Mucosa of stomach (tissue), 1 donor: ENCODE results near the gene SNCB.
"Not testable (repeated sequence)": the region's sequence is repeated elsewhere in the genome, so short reads cannot be mapped to it uniquely, and the experiment has no call there.

Experiments
- H3K27me3 ChIP-seq: one replicate; pipeline ENCODE4 v1.7.0; 2013; ENCODE audit warnings: mild to moderate bottlenecking, low read length; ENCODE audit not compliant: control insufficient read depth, insufficient read depth
- H3K36me3 ChIP-seq: one replicate; pipeline ENCODE4 v1.7.0; 2013; ENCODE audit warnings: low read length; ENCODE audit not compliant: control insufficient read depth, insufficient read depth
- H3K4me1 ChIP-seq: one replicate; pipeline ENCODE4 v1.7.0; 2013; ENCODE audit warnings: mild to moderate bottlenecking, low read length; ENCODE audit not compliant: control insufficient read depth, insufficient read depth
- H3K4me3 ChIP-seq: one replicate; pipeline ENCODE4 v1.7.0; 2013; ENCODE audit warnings: low read length
- H3K9ac ChIP-seq: one replicate; pipeline ENCODE4 v1.7.0; 2013; ENCODE audit warnings: mild to moderate bottlenecking, low read length, moderate library complexity
- H3K9me3 ChIP-seq: one replicate; pipeline ENCODE4 v1.7.0; 2013; ENCODE audit warnings: mild to moderate bottlenecking, low read length, moderate library complexity; ENCODE audit not compliant: control insufficient read depth
- donor health status: Pancreatic carcinoma.

SNCB gene

GRCh38 chr5:176611435-176611834 is 18.9 kb downstream of the SNCB start:
- H3K4me3 ChIP-seq = no peak overlapping the region
- H3K9ac ChIP-seq = no peak overlapping the region
- peaks cover 37% of the 10 kb centered on the region for H3K27me3 ChIP-seq
- peaks cover 3% of the 10 kb centered on the region for H3K4me1 ChIP-seq
- no peaks in the 10 kb centered on the region for H3K9me3 ChIP-seq
- H3K36me3 ChIP-seq = no peaks in the 10 kb centered on the region

DNA sequence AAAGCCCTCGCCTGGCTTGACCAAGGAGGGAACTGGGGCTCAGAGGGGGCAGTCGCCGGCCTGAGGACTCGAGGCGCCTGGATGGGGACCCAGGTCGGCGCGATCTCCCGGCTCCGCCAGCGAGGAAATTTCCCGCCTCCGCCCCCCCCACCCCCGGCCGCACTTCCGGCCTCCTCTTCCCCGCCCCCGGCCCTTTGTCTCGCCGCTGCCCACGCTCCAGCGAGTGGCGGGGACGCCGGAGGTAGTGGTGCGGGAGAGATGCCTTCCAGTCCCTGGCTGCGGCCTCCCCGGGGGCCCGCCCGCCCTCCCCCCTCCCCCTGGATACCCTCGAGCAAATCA is 19.9 kb downstream of the SNCB start:
- Histone ChIP-seq H3K4me1 (peaks cover 3% of the 10 kb centered on the region), H3K4me3 (no peak overlapping the region), H3K27me3 (peaks cover 33% of the 10 kb centered on the region), H3K36me3 (no peaks in the 10 kb centered on the region), H3K9ac (no peak overlapping the region), H3K9me3 (no peaks in the 10 kb centered on the region)

DNA sequence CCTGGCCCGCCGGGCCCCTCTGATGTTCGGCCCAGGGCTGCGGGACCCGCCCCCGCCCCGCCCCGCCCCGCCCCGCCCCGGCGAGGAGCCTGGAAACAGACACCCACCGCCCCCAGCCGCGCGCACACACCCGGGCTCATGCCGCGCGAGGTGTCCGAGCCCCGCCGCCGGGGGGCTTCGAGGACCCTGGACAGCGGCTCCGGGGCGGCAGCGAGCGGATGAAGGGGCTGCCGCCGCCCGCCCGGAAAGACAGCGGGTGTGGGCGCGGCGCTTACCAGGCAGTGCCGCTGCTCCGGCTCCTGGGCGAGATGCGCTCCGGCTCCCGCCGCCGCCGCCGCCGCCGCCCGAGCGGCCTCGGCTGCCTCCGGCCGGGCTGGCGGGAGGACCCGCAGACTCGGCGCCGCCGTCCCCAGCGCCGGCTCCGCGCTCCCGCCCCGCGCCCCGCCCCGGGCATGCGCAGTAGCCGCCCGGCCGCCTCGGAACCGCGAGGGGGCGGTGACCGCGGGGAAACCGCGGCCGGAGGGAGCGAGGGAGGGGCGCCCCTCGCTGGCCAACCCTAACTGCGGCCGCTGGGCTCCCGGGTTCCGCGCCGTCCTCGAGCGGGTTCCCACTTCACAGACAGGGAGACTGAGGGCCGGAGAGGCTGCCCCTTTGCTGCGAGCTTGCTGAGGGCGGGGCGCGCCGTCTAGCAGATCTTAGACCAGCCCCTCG is 20.5 kb downstream of the SNCB start, which contains the start of gene GPRIN1:
Gene GPRIN1, minus strand, starts transcription at position 433 of the 711 bp plus-strand sequence. CDS start 10,322 bp downstream, outside the sequence.
- H3K27me3 ChIP-seq = peaks cover 31% of the 10 kb centered on the region
- H3K4me3 ChIP-seq = no peak within 1 kb of the TSS

DNA sequence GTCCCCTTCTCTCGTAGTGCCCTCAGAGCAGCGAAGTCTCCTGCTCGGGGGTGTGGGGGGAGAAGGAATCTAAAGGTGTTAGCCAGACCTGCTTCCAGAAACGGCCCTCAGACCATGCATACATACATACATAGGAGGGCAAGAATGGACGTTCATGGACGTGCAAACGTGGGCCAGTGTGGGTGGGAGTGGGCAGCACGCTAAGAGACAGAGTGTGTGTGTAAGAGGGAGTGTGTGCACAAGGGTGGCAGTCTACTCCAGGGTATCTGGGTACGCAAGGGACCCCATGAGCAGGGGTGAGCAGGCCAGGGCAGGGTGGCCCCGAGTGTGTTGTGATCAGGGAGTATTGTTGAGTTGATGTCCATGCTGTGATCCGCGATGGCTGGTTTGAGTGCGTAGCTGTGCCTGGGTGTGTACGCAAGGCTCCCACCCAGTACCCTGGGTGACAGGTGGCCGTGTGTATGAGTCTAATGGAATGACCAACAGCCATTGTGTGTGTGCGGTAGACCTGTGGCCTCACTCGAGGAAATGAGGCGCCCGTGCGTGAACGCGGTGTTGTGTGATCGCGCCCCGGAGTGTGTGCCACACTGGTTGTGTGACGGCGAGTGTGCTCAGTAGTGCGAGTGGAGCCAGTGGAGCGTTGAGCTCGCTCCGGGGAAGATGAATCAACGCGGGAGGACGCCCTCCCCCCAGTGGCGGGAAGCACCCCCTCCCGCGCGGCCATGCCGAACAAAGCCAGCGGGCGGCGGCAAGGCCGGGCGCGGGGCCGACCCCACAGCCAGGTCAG is 21.2 kb downstream of the SNCB start:
- Histone ChIP-seq H3K36me3 (no peaks in the 10 kb centered on the region), H3K4me3 (no peak overlapping the region)

More for the DNA sequence above, 20.5 kb downstream of the SNCB start, which contains the start of gene GPRIN1:
- no peaks in the 10 kb centered on the region for H3K36me3 ChIP-seq
- H3K4me1 ChIP-seq = peaks cover 3% of the 10 kb centered on the region
- no peaks in the 10 kb centered on the region for H3K9me3 ChIP-seq
- no peak within 1 kb of the TSS for H3K9ac ChIP-seq

DNA sequence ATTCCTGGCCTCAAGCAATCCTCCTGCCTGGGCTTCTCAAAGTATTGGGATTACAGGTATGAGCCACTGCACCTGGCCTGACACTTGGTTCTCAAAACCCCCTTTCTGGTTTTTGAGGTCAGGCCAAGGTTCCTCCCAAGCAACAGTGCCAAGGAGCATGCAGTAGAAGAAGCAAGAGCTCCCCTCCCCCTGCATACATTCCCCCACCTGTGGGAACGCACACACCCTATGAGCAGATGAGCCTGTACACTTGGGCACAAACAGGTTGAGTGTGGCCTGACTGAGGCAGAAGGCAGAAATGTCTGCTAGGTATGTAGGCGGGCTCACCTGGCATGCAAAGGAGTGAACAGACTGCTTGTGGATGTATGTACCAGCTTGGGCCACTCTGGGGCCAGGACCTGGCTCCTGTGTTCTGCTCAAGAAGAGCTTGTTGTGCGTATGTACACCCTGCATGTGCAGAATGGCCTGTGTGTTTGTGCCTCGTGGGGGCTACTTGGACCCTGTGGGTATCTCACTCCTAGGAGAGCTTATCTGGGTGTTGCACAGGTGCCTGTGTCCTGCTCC is 22.1 kb downstream of the SNCB start:
- H3K9me3 ChIP-seq = no peaks in the 10 kb centered on the region
- no peaks in the 10 kb centered on the region for H3K4me1 ChIP-seq
- no peak overlapping the region for H3K9ac ChIP-seq
- H3K36me3 ChIP-seq = no peaks in the 10 kb centered on the region
- no peak overlapping the region for H3K4me3 ChIP-seq
- peaks cover 30% of the 10 kb centered on the region for H3K27me3 ChIP-seq

More for the DNA sequence above, 21.2 kb downstream of the SNCB start:
- peaks cover 31% of the 10 kb centered on the region for H3K27me3 ChIP-seq
- no peak overlapping the region for H3K9ac ChIP-seq
- H3K4me1 ChIP-seq = peaks cover 3% of the 10 kb centered on the region
- H3K9me3 ChIP-seq = no peaks in the 10 kb centered on the region

GRCh38 chr5:176606875-176607274 is 23.5 kb downstream of the SNCB start:
- Histone ChIP-seq H3K27me3 (peaks cover 22% of the 10 kb centered on the region), H3K9ac (no peak overlapping the region), H3K4me3 (no peak overlapping the region), H3K36me3 (no peaks in the 10 kb centered on the region), H3K9me3 (no peaks in the 10 kb centered on the region), H3K4me1 (no peaks in the 10 kb centered on the region)

- Histone ChIP-seq H3K4me1 (no peaks in the 10 kb centered on the region), H3K4me3 (no peak overlapping the region), H3K9me3 (no peaks in the 10 kb centered on the region), H3K27me3 (peaks cover 17% of the 10 kb centered on the region), H3K9ac (no peak overlapping the region), H3K36me3 (no peaks in the 10 kb centered on the region)
These were observed 24.3 kb downstream of the SNCB start for GRCh38 chr5:176606032-176606431.

DNA sequence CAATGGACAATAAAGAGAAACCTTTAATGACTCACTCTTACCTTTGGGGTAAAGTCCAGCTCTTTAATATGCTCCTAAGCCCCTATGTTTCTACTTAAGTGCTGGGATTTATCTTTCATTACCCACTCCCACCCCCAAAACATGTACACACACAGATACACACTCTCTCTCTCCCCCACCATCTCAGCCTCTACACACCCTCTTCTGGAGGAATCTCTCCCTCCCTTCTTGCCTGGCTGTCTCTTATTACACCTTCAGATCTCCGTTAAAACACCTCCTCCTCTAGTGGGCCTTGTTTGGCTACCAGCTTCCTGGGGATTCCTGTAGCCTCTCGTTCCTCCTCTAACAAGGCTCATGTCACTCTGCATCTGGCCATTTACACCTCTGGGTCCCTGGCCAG is 27.2 kb downstream of the SNCB start:
- Histone ChIP-seq H3K27me3 (peaks cover 11% of the 10 kb centered on the region), H3K9ac (no peak overlapping the region), H3K4me3 (no peak overlapping the region), H3K36me3 (no peaks in the 10 kb centered on the region), H3K9me3 (no peaks in the 10 kb centered on the region), H3K4me1 (no peaks in the 10 kb centered on the region)

DNA sequence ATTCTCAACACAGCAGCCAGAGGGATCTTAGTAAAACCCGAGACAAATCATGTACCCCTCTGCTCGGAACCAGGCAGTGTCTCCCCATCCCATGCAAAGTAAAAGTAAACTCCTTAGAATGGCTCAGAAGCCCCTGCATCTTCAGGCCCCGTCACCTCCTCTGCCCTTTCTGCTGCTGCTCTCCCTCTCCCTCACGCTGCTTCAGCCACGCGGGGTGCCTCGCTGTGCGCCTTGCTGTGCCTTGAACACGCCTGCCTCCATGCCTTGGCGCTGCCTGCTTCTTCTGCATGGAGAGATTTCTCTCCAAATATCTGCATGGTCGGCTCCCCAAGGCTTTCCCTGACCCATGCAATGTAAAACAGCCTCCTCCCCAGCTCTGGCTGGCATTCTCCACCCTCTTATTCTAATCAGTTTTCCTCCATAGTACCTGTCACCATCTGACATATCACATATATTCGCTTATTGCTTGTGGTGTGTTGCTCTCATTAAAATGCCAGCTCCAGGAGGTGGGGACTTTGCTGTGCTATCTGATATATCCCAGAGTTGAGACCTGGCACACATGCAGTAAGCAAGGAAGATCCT is 28.3 kb downstream of the SNCB start:
- Histone ChIP-seq H3K27me3 (peaks cover 21% of the 10 kb centered on the region), H3K36me3 (no peaks in the 10 kb centered on the region), H3K4me1 (no peaks in the 10 kb centered on the region), H3K4me3 (no peak overlapping the region), H3K9ac (no peak overlapping the region), H3K9me3 (no peaks in the 10 kb centered on the region)

DNA sequence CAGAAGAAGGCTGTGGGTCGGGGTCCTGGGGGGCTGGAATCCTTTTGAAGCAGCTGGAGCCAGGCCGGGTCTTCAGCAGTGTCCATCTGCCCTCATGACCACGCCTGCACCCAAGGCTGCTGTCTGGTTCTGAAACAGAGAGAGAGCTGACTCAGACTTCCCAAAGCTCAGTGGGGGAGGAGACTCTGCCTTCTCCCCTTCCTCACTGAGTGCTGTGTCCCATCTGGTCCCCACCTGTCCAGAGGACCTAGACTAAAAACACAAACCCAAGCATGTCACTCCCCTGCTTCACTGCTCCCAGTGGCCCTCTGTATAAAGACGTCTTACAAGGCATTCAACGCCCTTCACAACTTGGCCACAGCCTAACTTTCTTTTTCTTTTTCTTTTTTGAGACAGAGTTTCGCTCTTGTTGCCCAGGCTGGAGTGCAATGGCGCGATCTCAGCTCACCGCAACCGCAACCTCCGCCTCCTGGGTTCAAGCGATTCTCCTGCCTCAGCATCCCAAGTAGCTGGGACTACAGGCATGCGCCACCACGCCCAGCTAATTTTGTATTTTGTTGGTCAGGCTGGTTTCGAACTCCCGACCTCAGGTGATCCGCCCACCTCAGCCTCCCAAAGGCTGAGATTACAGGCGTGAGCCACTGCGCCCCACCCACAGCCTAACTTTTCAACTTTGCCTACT is 30.4 kb downstream of the SNCB start:
- peaks cover 26% of the 10 kb centered on the region for H3K27me3 ChIP-seq
- H3K4me1 ChIP-seq, H3K4me3 ChIP-seq, H3K36me3 ChIP-seq, H3K9me3 ChIP-seq, H3K9ac ChIP-seq: not testable (repeated sequence)

- no peak overlapping the region for H3K4me3 ChIP-seq
- no peaks in the 10 kb centered on the region for H3K4me1 ChIP-seq
- no peaks in the 10 kb centered on the region for H3K36me3 ChIP-seq
- peaks cover 23% of the 10 kb centered on the region for H3K27me3 ChIP-seq
- H3K9me3 ChIP-seq = no peaks in the 10 kb centered on the region
- H3K9ac ChIP-seq = no peak overlapping the region
These were observed 32.6 kb downstream of the SNCB start for GRCh38 chr5:176597417-176598389.
